ENCODE results near the gene OR52D1. TPM values are rescaled to one million over a fixed set of nuclear protein-coding genes. Genes with fewer than 3 reads are reported as not detected.

OR52D1 gene
- polyA plus RNA-seq, 1 donor from 2014 or later = not detected

- TF ChIP-seq RAD21 (conservative IDR thresholded peaks at IDR 0.05) (no peak), POLR2AphosphoS5 (IDR thresholded peaks at IDR 0.05) (no peak), EZH2 (IDR thresholded peaks at IDR 0.05; ENCODE audit: borderline replicate concordance, insufficient read depth, low read length, poor library complexity, severe bottlenecking) (no peak), CTCF (IDR thresholded peaks at IDR 0.05; ENCODE audit: poor library complexity, severe bottlenecking) (no peak)
These were observed 27.4 kb upstream of the OR52D1 start for GRCh38 chr11:5460983-5461621.

GRCh38 chr11:5467527-5467926 is 21.0 kb upstream of the OR52D1 start:
- Histone ChIP-seq H2AFZ (ENCODE audit: low read depth, low read length) (no peak overlapping the region), H3K27me3 (ENCODE audit: insufficient read depth, low read depth, low read length) (no peaks in the 10 kb centered on the region), H3K9ac (ENCODE audit: low read length) (no peak overlapping the region), H3K27ac (ENCODE audit: low read length) (no peak overlapping the region), H3K4me2 (ENCODE audit: low read length) (no peak overlapping the region), H4K20me1 (ENCODE audit: insufficient read depth) (no peaks in the 10 kb centered on the region), H3K9me3 (ENCODE audit: low read length) (no peaks in the 10 kb centered on the region), H3F3A (ENCODE audit: insufficient read depth, low read length, poor library complexity, severe bottlenecking) (no peaks in the 10 kb centered on the region), H3K4me3 (ENCODE audit: low read length) (no peak overlapping the region), H3K79me2 (replicated peaks; ENCODE audit: insufficient read depth, low read length) (no peaks in the 10 kb centered on the region), H3K9me2 (ENCODE audit: insufficient read depth, low read length) (no peaks in the 10 kb centered on the region), H3K36me3 (ENCODE audit: insufficient read depth, low read length) (no peaks in the 10 kb centered on the region)
- TF ChIP-seq RAD21 (conservative IDR thresholded peaks at IDR 0.05) = no peak
- TF ChIP-seq CTCF (IDR thresholded peaks at IDR 0.05; ENCODE audit: poor library complexity, severe bottlenecking) = no peak
- no peak for TF ChIP-seq SMC3 (conservative IDR thresholded peaks at IDR 0.05; ENCODE audit: poor library complexity)
- no peak for TF ChIP-seq EZH2 (IDR thresholded peaks at IDR 0.05; ENCODE audit: borderline replicate concordance, insufficient read depth, low read length, poor library complexity, severe bottlenecking)
- TF ChIP-seq POLR2AphosphoS5 (IDR thresholded peaks at IDR 0.05) = no peak
- TF ChIP-seq EP300 (conservative IDR thresholded peaks at IDR 0.05; ENCODE audit: poor library complexity, severe bottlenecking) = no peak
- TF ChIP-seq MXI1 (conservative IDR thresholded peaks at IDR 0.05; ENCODE audit: poor library complexity, severe bottlenecking) = no peak
- TF ChIP-seq REST (IDR thresholded peaks at IDR 0.05; ENCODE audit: borderline replicate concordance) = no peak
- TF ChIP-seq TAF1 (IDR thresholded peaks at IDR 0.05; ENCODE audit: low read depth) = no peak

More at GRCh38 chr11:5460983-5461621, 27.4 kb upstream of the OR52D1 start:
- H4K20me1 ChIP-seq (ENCODE audit: insufficient read depth) = no peaks in the 10 kb centered on the region
- no peak overlapping the region for H3K27ac ChIP-seq (ENCODE audit: low read length)
- no peak overlapping the region for H3K4me3 ChIP-seq (ENCODE audit: low read length)
- H3K36me3 ChIP-seq (ENCODE audit: insufficient read depth, low read length) = no peaks in the 10 kb centered on the region
- H2AFZ ChIP-seq (ENCODE audit: low read depth, low read length) = no peak overlapping the region
- no peaks in the 10 kb centered on the region for H3K9me2 ChIP-seq (ENCODE audit: insufficient read depth, low read length)
- H3K9ac ChIP-seq (ENCODE audit: low read length) = no peak overlapping the region
- no peaks in the 10 kb centered on the region for H3K27me3 ChIP-seq (ENCODE audit: insufficient read depth, low read depth, low read length)
- no peaks in the 10 kb centered on the region for H3F3A ChIP-seq (ENCODE audit: insufficient read depth, low read length, poor library complexity, severe bottlenecking)
- no peaks in the 10 kb centered on the region for H3K79me2 ChIP-seq (replicated peaks; ENCODE audit: insufficient read depth, low read length)
- H3K4me2 ChIP-seq (ENCODE audit: low read length) = no peak overlapping the region
- no peaks in the 10 kb centered on the region for H3K9me3 ChIP-seq (ENCODE audit: low read length)
